Activated CD8-positive, alpha-beta memory T cell treated with anti-CD3 and anti-CD28 coated beads, Interleukin-2, amount 50 U/mL, for 24 hours (primary cell): ENCODE measurements around the gene MFN2.
"Not testable (repeated sequence)": the region's sequence is repeated elsewhere in the genome, so short reads cannot be mapped to it uniquely, and the experiment has no call there.

ENCODE experiments used
- DNase-seq: peaks from one replicate; pipeline ENCODE4 v3.0.0-alpha.2; 2020; ENCODE audit errors: extremely low read depth

Gene MFN2

DNA sequence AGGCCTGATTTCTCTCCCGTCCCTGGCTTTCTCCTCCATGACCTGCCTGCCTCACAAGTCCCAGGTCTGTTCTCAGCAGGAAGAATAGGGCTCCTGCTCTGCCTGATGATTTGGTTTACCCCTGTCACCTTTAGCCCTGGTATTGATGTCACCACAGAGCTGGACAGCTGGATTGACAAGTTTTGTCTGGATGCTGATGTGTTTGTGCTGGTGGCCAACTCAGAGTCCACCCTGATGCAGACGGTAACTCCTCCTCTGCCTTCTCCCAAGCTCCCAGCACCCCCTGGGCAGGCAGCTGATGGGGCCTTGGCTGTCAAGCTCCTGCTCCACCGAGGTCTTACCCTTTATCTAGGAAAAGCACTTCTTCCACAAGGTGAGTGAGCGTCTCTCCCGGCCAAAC, 18.4 kb downstream of the MFN2 start:
- no peak for DNase-seq

DNA sequence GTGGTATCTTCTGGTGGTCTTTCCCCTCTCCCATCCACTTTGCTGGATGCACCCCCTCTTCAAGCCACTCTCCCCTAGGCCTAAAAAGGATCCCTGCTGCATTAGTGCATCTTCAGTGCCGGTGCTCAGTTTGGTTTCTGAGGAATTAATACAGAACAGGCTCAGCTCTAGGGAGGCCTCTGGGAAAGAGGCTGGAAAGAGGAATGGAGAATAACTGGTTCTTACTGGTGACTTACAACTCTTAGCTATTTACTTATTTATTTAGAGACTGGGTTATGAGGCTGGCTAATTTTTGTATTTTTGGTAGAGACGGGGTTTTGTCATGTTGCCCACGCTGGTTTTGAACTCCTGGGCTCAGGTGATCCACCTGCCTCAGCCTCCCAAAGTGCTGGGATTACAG, 19.0 kb downstream of the MFN2 start:
- no peak for DNase-seq

DNA sequence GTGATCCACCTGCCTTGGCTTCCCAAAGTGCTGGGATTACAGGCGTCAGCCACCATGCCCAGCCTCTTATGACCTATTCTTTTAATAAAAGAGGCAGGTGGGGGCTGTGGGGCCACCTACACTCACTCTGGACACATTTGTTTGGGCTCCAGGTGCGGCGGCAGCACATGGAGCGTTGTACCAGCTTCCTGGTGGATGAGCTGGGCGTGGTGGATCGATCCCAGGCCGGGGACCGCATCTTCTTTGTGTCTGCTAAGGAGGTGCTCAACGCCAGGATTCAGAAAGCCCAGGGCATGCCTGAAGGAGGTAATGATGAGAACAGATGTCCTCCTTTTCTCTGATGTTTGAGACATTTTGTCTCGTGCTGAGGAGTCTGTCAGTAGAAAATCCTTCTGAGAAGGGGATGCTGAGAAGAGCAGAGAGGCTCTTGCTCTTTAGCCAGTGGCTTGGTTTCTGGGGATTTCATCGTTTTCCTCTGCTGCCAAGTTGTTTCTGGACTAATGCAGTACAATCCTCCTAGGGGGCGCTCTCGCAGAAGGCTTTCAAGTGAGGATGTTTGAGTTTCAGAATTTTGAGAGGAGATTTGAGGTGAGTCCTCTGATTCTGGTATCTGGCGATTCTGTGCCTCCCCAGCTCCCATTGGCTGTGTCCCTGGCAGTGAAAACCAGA, 21.1 kb downstream of the MFN2 start:
- DNase-seq: no peak

DNA sequence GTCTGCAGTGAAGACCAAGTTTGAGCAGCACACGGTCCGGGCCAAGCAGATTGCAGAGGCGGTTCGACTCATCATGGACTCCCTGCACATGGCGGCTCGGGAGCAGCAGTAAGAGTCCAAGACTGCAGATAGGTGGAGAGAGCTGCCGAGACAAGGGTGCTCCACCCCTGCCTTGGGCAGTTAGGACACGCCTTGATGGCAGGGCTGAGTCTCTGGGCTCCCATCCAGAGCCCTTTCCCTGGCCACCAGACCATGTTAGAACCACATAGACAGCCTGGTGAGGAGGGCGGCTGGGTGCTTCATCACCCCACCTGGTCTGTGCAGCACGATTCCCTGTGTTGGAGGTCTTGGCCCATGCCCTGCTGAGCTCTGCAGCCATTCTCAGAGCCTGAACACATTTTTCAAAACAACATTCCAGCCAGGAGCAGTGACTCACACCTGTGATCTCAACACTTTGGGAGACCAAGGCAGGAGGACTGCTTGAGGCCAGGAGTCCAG, 21.8 kb downstream of the MFN2 start:
- no peak for DNase-seq

DNA sequence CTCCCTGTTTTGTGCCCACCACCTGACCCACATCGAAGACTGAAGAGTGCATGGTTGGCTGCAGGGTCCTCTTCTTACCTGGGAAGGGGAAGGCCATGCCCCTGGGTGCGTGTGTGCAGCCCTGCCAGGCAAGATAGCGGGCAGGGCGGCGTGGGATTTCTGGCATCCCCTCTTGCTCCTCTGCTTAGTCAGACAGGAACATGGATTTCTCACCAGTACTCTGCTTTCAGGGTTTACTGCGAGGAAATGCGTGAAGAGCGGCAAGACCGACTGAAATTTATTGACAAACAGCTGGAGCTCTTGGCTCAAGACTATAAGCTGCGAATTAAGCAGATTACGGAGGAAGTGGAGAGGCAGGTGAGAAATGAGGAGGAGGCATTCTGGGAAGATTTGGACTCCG, 23.5 kb downstream of the MFN2 start:
- no peak for DNase-seq

DNA sequence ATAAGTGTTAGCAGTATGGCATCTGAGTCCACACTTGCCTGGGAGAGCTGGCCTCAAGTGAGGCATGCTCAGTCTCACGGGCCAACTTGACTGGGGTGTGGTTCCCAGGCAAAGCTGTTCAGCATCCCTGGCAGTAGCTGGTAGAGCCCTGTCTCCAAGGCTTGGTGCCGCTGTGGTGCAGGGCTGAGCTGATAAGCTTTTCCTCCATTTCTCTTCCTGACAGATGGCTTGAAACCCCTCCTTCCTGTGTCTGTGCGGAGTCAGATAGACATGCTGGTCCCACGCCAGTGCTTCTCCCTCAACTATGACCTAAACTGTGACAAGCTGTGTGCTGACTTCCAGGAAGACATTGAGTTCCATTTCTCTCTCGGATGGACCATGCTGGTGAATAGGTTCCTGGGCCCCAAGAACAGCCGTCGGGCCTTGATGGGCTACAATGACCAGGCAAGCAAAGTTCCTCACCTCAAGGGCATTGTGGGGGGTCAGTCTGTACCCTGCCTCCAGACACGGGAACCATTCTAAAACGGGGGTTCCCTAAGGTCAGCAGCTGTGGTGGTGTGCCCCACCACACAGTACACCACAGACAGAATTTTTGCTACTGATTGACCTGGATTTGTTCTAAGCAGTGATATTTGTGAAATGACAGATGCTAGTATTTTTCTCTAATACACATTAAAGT, 25.4 kb downstream of the MFN2 start:
- no peak for DNase-seq

DNA sequence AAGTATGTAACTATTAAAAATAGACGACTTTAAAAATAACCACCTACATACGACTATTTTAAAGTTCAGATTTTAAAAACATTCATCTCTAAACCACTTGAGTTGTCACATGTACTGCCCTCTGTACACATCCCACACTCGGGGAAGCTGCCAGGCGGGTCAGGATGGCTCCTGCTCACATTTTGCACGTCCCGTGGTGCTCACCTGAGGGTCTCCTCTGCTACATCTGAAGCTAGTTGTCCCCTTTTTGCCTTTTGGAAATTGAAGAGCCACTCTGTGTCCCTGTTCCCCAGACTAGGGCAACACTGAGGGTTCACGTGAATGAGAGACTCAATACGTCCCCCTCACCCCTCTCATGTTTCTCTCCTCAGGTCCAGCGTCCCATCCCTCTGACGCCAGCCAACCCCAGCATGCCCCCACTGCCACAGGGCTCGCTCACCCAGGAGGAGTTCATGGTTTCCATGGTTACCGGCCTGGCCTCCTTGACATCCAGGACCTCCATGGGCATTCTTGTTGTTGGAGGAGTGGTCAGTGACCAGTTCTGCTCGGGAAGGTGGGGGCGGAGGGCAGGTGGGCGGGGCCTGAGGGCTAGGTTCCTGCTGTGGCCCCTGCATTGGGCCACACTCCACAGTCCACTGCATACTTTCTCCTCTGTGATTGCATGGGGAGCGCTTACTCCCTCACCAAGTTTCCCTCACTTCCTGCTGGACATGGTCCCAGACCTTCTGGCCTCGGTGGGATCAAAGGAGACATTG, 26.1 kb downstream of the MFN2 start:
- DNase-seq: no peak

DNA sequence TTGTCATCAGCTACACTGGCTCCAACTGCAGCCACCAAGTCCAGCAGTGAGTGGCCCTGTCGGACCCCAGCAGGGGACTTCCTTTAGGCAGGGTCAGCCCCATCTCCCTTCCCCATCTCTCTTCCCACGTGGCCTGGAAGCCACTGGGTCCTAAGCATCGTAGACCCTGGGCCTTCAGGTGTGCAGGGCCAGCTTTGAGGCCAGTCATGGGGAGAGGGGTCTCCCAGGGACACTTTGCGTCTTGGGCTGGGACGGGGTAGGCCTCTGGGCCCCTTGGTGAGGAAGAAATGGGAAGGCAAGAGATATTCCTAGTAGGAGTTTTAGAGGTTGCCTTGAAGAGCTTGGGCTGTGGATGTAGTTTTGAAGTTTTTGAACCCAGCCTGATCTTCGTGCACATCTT, 27.0 kb downstream of the MFN2 start:
- no peak for DNase-seq

DNA sequence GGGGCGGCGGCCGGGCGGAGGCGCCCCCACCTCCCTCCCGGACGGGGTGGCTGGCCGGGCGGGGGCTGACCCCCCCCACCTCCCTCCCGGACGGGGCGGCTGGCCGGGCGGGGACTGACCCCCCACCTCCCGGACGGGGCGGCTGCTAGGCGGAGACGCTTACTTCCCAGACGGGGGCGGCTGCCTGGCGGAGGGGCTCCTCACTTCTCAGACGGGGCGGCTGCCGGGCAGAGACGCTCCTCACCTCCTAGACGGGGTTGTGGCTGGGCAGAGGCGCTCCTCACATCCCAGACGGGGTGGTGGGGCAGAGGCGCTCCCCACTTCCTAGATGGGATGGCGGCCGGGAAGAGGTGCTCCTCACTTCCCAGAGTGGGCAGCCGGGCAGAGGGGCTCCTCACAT, 28.1 kb downstream of the MFN2 start:
- not testable (repeated sequence) for DNase-seq

DNA sequence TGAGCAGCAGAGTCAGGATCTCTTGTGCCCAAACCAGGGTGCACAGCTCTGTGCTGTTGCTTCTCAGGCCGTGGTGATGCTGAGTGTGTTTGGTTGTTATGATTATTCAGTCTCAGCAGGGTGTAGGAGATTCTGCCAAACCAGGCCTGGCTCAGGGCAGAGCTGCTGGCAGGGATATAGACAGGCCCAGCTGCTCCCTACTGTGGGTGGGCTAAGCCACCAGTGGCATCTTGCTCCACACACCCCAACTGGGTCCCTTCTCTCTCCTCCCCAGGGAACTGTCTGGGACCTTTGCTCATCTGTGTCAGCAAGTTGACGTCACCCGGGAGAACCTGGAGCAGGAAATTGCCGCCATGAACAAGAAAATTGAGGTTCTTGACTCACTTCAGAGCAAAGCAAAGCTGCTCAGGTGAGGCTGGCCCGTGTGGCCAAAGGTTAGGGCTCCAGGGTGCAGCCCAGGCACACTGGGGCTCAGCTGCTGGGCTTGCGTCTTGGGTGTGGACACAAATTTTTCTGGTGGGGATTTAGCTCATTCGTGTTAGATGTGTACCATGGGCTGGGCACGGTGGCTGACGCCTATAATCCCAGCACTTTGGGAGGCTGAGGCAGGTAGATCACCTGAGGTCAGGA, 29.2 kb downstream of the MFN2 start:
- no peak for DNase-seq

DNA sequence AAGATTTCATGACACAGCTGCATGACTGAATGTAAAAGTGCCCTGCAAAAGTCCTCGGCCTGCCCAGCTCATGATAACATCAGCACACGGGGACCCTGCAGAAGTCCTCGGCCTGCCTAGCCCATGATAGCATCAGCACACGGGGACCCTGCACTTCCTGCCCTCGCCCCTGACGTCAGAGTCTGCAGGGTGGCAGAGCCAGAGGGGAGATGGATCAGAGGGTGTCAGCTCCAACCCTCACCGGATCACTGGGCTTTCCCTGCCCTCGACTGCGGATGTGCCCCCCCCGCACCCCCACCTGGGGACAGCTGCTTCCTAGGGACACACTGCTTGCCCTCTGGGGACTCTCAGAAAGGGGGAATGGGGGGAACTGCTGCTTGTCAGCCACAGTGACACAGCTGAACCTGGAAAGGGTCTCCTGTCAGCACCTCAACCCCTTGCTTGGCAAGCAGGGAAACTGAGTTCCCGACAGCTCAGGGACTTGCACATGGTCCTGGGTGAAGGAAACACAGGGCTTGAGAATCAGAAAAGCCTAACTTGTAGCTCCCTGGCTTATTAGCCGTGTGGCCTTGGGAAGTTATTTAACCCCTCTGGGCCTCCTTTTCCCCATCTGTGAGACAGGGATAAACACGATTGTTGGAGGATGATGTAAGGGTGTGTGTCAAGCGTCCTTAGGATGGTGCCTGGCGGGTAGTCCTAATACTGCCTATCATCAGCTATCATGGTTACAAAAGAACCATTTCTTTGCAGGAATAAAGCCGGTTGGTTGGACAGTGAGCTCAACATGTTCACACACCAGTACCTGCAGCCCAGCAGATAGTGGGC, 30.7 kb downstream of the MFN2 start:
- DNase-seq: no peak

DNA sequence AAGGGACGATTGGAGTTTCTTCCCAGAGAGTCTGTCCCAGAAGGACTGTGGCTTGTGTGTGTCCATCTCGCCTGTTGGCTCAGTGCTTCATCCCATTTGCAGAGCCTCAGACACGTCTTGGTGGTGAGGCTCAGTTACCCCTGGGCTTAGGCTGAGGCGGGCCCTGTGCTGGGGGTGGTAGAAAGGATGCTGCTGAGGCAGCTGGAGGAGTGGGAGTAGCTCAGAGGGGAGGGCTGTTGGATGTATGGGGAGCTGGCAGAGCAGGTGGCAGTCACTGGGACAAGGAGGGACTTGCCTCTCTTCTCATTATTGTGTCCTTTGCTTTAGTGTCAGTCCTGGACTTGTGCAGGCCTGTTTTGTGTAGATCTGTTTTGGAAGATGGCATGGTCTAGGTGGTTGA, 31.8 kb downstream of the MFN2 start:
- no peak for DNase-seq

DNA sequence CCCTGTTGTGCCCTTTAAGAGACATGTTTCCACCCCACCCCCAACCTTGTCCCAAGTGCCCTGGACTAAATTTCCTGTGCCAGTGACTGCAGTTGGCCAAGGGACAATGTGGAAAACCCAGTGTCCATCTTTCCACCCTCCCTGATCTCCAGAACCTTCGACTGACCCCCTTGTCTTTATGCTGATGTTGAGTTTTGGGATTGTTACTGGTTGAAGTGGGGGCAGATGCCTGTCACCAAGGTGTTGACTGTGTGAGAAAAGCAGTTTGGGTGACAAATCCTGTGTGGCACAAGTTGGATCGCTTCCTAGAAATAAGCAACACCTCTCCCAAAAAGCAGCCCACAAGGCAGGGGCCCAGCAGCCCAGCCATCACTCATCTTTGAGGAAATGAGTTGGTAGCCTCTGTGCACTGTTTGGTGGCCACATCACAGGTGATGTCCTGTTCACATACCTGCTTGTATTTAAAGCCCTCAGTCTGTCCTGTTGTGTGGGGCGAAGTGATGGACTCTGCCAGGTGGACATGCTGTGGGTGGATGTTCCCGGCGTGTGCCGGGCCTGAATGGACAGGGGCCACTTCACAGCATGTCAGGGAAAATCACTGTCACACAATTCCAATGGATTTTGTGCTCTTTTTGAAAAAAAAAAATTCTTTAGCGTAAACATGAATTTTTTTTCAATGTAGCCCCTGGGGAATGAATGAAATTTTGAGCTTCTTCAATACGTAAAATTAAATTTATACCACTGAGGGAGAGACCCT, 32.5 kb downstream of the MFN2 start:
- DNase-seq: no peak

DNA sequence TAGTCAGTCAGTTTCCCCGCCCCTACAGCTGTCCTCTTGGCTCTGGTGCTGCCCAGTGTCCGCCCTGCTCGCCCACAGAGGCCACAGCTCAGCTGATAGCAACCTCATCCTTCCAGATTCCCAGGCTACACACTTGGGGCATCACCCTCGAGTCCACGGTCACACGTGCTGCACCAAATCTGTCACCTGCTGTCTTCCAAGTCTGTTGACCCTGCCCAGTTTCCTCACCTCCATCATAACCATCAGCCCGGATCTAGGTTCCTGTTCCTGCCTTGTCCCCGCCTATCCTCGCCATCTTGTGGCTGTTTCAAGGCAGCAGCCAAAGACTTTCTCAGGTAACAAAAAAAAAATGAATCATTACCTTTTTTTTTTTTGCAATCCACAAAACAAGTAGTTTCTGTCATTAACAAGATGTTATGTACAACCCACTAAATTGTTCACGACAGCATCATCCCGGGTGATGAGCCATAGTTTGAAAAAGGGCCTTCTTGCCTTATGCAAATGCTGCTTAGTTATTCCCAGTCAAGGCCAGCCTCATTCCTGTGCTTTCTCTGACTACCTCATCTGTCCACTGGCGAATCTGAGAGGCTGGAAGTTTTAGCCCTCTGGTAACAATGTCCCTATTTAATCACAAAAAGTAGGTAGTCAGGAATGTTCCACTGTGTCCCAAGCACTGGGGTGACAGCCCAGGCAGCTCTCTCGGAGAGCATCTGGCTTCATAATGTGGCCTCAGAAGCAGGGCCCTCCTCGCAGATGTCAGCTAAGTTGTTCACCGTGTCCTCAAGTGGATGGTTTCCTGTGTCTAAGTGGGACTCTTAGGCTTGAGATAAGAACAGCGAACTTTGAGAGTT, 34.1 kb downstream of the MFN2 start:
- no peak for DNase-seq

DNA sequence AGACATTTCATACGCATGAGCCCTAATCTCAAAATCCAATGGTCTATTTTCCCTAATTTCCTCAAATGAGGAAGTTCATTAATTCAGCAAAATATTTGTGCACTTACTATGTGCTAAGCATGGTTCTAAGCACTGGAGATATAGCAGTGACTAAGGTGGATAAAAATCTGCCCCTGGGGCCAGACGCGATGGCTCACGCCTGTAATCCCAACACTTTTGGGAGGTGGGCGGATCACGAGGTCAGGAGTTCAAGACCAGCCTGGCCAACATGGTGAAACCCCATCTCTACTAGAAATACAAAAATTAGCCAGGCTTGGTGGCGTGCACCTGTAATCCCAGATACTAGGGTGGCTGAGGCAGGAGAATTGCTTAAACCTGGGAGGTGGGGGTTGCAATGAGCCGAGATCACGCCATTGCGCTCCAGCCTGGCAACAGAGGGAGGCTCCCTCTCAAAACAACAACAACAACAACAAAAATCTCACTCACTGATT, 34.8 kb downstream of the MFN2 start:
- no peak for DNase-seq

DNA sequence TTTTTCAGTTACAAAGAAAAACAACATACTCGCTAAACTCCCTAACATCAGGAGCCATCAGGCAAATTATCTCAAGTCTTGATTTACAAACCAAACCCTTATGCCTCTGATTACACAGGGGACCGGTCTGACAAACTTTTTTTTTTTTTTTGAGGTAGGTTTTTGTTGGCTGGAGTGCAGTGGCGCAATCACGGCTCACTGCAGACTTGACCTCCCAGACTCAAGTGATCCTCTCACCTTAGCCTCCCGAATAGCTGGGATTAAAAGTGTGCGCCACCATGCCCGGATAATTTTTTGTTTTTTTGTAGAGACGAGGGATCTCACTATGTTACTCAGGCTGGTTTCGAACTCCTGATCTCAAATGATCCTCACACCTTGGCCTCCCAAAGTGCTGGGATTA, 35.3 kb downstream of the MFN2 start:
- no peak for DNase-seq

DNA sequence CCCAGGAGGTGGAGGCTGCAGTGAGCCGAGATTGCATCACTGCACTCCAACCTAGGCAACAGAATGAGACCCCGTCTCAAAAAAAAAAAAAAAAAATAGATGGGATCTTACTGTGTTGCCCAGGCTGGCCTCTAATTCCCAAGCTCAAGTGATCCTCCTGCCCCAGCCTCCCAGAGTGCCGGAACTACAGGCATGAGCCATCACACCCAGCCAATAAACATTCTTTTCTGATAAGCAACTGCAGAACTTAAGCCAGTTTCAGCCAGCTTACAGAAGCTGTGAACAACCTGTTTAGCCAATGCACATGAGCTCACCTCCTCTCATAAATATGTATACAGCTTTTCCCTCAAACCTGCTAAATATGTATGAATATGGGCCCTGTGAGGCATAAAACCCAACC, 35.9 kb downstream of the MFN2 start:
- DNase-seq: no peak

DNA sequence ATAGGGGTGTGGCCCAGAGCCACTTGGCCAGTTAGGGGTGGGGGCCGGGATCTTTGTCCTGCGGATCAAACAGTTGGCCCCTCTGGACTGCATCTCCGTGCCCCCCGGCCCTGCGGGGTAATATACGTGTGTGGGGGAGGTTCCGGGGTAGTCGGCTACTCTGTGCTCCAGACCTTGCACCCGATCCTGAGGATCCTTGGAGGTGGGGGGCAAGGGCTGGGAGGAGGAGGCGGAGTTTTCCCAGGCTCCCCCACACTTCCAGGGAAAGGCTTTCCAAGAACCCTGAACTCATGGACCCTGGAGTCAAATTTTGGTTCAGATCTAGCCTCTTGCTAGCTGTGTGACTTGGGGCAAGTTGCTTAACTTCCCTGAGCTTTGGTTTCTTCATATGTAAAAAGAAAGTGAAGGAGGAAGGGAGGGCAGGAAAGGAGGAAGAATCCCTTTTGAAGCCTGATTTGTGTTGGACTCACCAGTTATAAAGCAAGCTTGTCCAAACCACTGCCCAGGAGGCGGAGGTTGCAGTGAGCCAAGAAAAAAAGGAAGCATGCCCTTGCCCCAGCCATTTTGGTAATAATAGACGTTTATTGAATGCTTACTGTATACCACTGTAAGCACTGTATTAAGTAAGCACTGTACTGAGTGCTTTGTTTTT, 39.7 kb downstream of the MFN2 start:
- DNase-seq: no peak

DNA sequence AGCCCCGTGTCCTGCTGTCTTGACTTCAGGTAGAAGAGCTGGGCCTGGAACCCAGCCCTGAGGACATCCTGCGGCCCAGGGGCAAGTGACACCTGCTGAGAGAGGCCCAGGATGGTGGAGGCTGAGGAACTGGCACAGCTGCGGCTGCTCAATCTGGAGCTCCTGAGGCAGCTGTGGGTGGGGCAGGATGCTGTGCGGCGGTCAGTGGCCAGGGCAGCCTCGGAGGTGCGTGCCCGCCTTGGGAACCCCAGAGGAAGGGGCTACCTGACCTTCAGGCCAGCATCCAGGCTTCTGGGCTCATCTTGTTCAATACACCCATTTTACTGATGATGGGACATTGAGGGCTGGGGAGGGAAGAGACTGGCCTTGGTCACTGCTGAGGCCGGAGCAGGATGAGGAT, 41.4 kb downstream of the MFN2 start:
- no peak for DNase-seq
